HG03280 (cell line): Measurements from ENCODE around the gene CC2D2A.
"Not testable (repeated sequence)": the region's sequence is repeated elsewhere in the genome, so short reads cannot be mapped to it uniquely, and the experiment has no call there.

Experiments
- ATAC-seq: cut with Tn5 transposase; IDR thresholded peaks from one replicate; pipeline ENCODE4 v1.9.1; 2021; ENCODE audit warnings: mild to moderate bottlenecking, moderate library complexity; ENCODE audit not compliant: unreplicated experiment

CC2D2A gene

GRCh38 chr4:15614891-15615290 lies 145.2 kb downstream of the CC2D2A start:
- ATAC-seq = not testable (repeated sequence)

DNA sequence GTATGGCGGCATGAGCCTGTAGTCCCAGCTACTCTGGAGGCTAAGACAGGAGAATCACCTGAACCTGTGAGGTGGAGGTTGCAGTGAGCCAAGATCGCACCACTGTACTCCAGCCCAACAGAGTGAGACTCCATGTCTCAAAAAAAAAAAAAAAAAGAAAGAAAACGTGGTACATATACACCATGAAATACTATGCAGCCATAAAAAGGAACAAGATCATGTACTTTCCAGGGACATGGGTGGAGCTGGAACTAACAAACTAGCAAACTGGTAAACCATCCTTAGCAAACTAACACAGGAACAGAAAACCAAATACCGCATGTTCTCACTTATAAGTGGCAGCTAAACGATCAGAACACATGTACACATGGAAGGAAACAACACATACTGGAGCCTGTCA lies 147.7 kb downstream of the CC2D2A start:
- not testable (repeated sequence) for ATAC-seq

GRCh38 chr4:15636818-15637217 lies 167.1 kb downstream of the CC2D2A start:
- ATAC-seq = no peak

GRCh38 chr4:15638418-15638817 lies 168.7 kb downstream of the CC2D2A start:
- ATAC-seq = no peak

DNA sequence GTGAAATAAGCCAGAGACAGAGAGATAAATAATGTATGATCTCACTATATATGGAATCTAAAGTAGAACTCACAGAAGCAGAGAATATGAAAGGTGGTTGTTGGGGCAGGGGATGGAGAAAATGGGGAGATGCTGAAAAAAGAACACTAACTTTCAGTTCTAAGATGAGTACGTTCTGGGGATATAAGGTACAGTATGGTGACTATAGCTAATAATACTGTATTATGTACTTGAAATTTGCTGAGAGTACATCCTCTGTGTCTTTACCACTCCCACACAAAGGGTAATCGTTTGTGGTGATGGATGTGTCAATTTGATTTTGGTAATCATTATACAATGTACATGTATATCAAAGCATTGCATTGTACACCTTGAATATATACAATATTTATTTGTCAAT lies 178.9 kb downstream of the CC2D2A start:
- ATAC-seq = no peak

DNA sequence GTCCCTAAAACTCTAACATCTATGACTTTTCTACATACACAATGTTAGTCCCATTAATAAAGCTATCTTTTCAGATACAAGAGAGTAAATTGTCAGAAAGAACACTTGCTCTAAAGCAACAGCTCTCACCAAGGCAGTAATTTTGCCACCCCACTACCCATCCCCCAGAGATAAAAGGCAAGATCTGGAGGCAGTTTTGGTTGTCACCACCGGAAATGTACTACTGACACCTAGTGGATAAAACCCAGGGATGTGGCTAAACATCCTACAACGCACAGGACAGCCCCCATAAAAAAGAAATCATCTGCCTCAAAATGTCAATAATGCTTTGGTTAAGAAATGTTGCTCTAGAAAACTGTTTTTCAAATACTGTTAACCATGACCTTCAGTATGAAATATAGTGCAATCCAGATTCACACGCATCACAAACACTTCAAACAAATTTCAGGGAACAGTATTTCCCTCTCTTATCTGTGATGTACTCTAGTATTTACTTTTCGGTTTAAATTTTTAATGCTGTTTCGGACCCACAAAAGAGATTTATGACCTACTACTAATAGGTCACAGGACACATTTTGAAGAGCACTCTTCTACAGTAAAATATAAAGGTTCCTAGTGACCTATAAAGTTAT lies 180.3 kb downstream of the CC2D2A start:
- peak; percentile 44 for ATAC-seq
